GM12878 (cell line): ENCODE data around the gene VASH2.

Experiments used
- ESRRA ChIP-seq: IDR thresholded peaks from 2 replicates; pipeline ENCODE4 v1.6.1; 2012; ENCODE audit warnings: mild to moderate bottlenecking, low read length, improper control_type of control experiment
- EZH2 ChIP-seq: IDR thresholded peaks from 2 replicates; pipeline ENCODE4 v1.6.1; 2012; ENCODE audit warnings: low read depth, mild to moderate bottlenecking, control low read depth, inconsistent platforms, low read length, borderline replicate concordance; ENCODE audit not compliant: control insufficient read depth
- FOXM1 ChIP-seq: IDR thresholded peaks from 2 replicates; pipeline ENCODE4 v1.6.1; 2012; ENCODE audit warnings: low read depth, mild to moderate bottlenecking, inconsistent platforms, low read length, moderate library complexity
- IRF3 ChIP-seq: fragments of 450-650 bp; IDR thresholded peaks from 2 replicates; pipeline ENCODE4 v1.6.1; 2014; ENCODE audit warnings: mild to moderate bottlenecking
- MTA2 ChIP-seq: fragments of 450-650 bp; IDR thresholded peaks from 2 replicates; pipeline ENCODE4 v1.6.1; 2016; ENCODE audit warnings: low read depth, mild to moderate bottlenecking, moderate library complexity
- NFXL1 ChIP-seq: fragments of 450-650 bp; IDR thresholded peaks from 2 replicates; pipeline ENCODE4 v1.6.1; 2017; ENCODE audit warnings: antibody characterized with exemption, mild to moderate bottlenecking, borderline replicate concordance
- NKRF ChIP-seq: fragments of 450-650 bp; conservative IDR thresholded peaks from 2 replicates; pipeline ENCODE4 v1.6.1; 2017; ENCODE audit warnings: mild to moderate bottlenecking, moderate library complexity
- POLR2A ChIP-seq: IDR thresholded peaks from 2 replicates; pipeline ENCODE4 v1.6.1; 2011; ENCODE audit warnings: low read depth, mild to moderate bottlenecking, low read length
- POLR2AphosphoS2 ChIP-seq: IDR thresholded peaks from 2 replicates; pipeline ENCODE4 v1.6.1; 2011; ENCODE audit warnings: low read depth, mild to moderate bottlenecking, low read length, improper control_type of control experiment, moderate library complexity
- RCOR1 ChIP-seq: conservative IDR thresholded peaks from 2 replicates; pipeline ENCODE4 v1.6.1; 2012; ENCODE audit warnings: low read depth, low read length, improper control_type of control experiment
- TAF1 ChIP-seq: IDR thresholded peaks from 2 replicates; pipeline ENCODE4 v1.6.1; 2011; ENCODE audit warnings: mild to moderate bottlenecking, low read depth, low read length, borderline replicate concordance
- ZBTB33 ChIP-seq: fragments of 450-650 bp; IDR thresholded peaks from 2 replicates; pipeline ENCODE4 v1.6.1; 2017; ENCODE audit warnings: mild to moderate bottlenecking
- ZNF622 ChIP-seq: fragments of 450-650 bp; IDR thresholded peaks from 2 replicates; pipeline ENCODE4 v1.6.1; 2017; ENCODE audit warnings: mild to moderate bottlenecking, inconsistent platforms

- TF ChIP-seq NKRF, result no peak
- no peak for TF ChIP-seq POLR2AphosphoS2
- TF ChIP-seq MTA2, result no peak
- no peak for TF ChIP-seq EZH2
- no peak for TF ChIP-seq IRF3
- no peak for TF ChIP-seq ZNF622
- TF ChIP-seq FOXM1, result no peak
- TF ChIP-seq NFXL1, result no peak
- TF ChIP-seq ZBTB33, result no peak
- TF ChIP-seq TAF1, result no peak
- no peak for TF ChIP-seq RCOR1
- TF ChIP-seq POLR2A, result no peak
- TF ChIP-seq ESRRA, result no peak
These were observed 10.6 kb downstream of the VASH2 start for GRCh38 chr1:212960932-212961331.
